Measurements from ENCODE around the gene GAREM1. TPM values are rescaled to one million over a fixed set of nuclear protein-coding genes. Genes with fewer than 3 reads are reported as not detected.
A peak's percentile ranks its signal among the peaks of the same experiment; 100 is the strongest.

The GAREM1 gene
- polyA plus RNA-seq, 1 of the 3 experiments (the other 2 are of a cell fraction): 2.8 TPM

DNA sequence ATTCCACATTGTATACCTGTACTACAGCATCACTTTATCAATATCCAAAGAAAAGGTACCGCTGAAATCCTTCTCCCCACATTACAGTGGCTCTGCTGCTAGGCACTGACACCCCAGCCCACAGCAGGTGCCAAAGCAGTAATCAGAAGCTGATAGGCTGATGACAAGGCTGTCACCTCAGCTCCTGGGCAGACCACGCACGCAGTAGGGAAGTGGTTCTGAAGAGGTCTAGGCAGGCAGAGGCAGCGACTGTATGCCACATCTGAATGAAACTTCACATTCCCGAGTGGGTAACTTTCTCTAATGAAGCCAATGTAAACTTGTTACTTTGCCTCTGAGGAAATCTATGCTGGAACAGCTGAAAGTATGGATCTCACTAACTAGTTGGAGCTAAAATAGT, 167.9 kb downstream of the GAREM1 start:
- Histone ChIP-seq H3K36me3 (replicated peaks in 1 of 2; ENCODE audit: control insufficient read depth in 1 of 2, insufficient read depth in 2 of 2, low read length in 1 of 2) (no peaks in the 10 kb centered on the region), H4K20me1 (ENCODE audit: insufficient read depth) (no peaks in the 10 kb centered on the region), H3K4me2 (no peak overlapping the region), H3K9ac (no peak overlapping the region), H2AFZ (ENCODE audit: low read depth) (no peak overlapping the region), H3K79me2 (ENCODE audit: insufficient read depth) (no peaks in the 10 kb centered on the region), H3K27ac (ENCODE audit: low read depth in 2 of 2, low read length in 1 of 2) (peak overlapping the region; percentile 34 to 86; a peak in 3 of 4 replicates), H3K4me3 (ENCODE audit: low read depth in 2 of 2, low read length in 1 of 2) (no peak overlapping the region), H3K4me1 (ENCODE audit: control insufficient read depth in 1 of 2, insufficient read depth in 2 of 2, low read depth in 1 of 2, low read length in 1 of 2) (peaks cover 16 to 25% of the 10 kb centered on the region in 2 experiments), H3K9me3 (no peaks in the 10 kb centered on the region), H3K9me2 (no peaks in the 10 kb centered on the region), H3F3A (replicated peaks; ENCODE audit: insufficient read depth) (peaks cover 39% of the 10 kb centered on the region), H3K27me3 (ENCODE audit: insufficient read depth) (no peaks in the 10 kb centered on the region)
- POLR2A ChIA-PET: no interaction called here
- TF ChIP-seq TAF1 (IDR thresholded peaks at IDR 0.05; ENCODE audit: borderline replicate concordance, low read depth, low read length) (no peak), FOSL2 (IDR thresholded peaks at IDR 0.05; ENCODE audit: borderline replicate concordance, low read depth) (no peak), SMC3 (IDR thresholded peaks at IDR 0.05; ENCODE audit: low read depth, low read length) (no peak), FOXM1 (IDR thresholded peaks at IDR 0.05; ENCODE audit: low read depth) (no peak), CHD2 (IDR thresholded peaks at IDR 0.05; ENCODE audit: low read length, partially characterized antibody) (no peak), FOXJ3 (CRISPR knock-in tag; IDR thresholded peaks at IDR 0.05) (no peak), EP300 (IDR thresholded peaks at IDR 0.05; ENCODE audit: borderline replicate concordance in 1 of 2, low read depth in 1 of 2, low read length in 1 of 2) (no peak), RXRA (IDR thresholded peaks at IDR 0.05; ENCODE audit: borderline replicate concordance, low read depth) (no peak), ELF1 (IDR thresholded peaks at IDR 0.05) (no peak), JUND (IDR thresholded peaks at IDR 0.05) (no peak), YY1 (IDR thresholded peaks at IDR 0.05; ENCODE audit: low read depth) (no peak), POLR2AphosphoS5 (IDR thresholded peaks at IDR 0.05; ENCODE audit: low read depth, low read length) (no peak)
- TF ChIP-seq, protein P1, sequence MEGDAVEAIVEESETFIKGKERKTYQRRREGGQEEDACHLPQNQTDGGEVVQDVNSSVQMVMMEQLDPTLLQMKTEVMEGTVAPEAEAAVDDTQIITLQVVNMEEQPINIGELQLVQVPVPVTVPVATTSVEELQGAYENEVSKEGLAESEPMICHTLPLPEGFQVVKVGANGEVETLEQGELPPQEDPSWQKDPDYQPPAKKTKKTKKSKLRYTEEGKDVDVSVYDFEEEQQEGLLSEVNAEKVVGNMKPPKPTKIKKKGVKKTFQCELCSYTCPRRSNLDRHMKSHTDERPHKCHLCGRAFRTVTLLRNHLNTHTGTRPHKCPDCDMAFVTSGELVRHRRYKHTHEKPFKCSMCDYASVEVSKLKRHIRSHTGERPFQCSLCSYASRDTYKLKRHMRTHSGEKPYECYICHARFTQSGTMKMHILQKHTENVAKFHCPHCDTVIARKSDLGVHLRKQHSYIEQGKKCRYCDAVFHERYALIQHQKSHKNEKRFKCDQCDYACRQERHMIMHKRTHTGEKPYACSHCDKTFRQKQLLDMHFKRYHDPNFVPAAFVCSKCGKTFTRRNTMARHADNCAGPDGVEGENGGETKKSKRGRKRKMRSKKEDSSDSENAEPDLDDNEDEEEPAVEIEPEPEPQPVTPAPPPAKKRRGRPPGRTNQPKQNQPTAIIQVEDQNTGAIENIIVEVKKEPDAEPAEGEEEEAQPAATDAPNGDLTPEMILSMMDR (IDR thresholded peaks at IDR 0.05): no peak
- TF ChIP-seq, protein P2, sequence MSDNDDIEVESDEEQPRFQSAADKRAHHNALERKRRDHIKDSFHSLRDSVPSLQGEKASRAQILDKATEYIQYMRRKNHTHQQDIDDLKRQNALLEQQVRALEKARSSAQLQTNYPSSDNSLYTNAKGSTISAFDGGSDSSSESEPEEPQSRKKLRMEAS (IDR thresholded peaks at IDR 0.05; ENCODE audit: low read depth): no peak
- TF ChIP-seq, protein P3, sequence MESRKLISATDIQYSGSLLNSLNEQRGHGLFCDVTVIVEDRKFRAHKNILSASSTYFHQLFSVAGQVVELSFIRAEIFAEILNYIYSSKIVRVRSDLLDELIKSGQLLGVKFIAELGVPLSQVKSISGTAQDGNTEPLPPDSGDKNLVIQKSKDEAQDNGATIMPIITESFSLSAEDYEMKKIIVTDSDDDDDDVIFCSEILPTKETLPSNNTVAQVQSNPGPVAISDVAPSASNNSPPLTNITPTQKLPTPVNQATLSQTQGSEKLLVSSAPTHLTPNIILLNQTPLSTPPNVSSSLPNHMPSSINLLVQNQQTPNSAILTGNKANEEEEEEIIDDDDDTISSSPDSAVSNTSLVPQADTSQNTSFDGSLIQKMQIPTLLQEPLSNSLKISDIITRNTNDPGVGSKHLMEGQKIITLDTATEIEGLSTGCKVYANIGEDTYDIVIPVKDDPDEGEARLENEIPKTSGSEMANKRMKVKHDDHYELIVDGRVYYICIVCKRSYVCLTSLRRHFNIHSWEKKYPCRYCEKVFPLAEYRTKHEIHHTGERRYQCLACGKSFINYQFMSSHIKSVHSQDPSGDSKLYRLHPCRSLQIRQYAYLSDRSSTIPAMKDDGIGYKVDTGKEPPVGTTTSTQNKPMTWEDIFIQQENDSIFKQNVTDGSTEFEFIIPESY (IDR thresholded peaks at IDR 0.05; ENCODE audit: borderline replicate concordance, low read depth): no peak
- TF ChIP-seq, protein P4, sequence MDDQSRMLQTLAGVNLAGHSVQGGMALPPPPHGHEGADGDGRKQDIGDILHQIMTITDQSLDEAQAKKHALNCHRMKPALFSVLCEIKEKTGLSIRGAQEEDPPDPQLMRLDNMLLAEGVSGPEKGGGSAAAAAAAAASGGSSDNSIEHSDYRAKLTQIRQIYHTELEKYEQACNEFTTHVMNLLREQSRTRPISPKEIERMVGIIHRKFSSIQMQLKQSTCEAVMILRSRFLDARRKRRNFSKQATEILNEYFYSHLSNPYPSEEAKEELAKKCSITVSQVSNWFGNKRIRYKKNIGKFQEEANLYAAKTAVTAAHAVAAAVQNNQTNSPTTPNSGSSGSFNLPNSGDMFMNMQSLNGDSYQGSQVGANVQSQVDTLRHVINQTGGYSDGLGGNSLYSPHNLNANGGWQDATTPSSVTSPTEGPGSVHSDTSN (IDR thresholded peaks at IDR 0.05): no peak
- TF ChIP-seq, protein P5, sequence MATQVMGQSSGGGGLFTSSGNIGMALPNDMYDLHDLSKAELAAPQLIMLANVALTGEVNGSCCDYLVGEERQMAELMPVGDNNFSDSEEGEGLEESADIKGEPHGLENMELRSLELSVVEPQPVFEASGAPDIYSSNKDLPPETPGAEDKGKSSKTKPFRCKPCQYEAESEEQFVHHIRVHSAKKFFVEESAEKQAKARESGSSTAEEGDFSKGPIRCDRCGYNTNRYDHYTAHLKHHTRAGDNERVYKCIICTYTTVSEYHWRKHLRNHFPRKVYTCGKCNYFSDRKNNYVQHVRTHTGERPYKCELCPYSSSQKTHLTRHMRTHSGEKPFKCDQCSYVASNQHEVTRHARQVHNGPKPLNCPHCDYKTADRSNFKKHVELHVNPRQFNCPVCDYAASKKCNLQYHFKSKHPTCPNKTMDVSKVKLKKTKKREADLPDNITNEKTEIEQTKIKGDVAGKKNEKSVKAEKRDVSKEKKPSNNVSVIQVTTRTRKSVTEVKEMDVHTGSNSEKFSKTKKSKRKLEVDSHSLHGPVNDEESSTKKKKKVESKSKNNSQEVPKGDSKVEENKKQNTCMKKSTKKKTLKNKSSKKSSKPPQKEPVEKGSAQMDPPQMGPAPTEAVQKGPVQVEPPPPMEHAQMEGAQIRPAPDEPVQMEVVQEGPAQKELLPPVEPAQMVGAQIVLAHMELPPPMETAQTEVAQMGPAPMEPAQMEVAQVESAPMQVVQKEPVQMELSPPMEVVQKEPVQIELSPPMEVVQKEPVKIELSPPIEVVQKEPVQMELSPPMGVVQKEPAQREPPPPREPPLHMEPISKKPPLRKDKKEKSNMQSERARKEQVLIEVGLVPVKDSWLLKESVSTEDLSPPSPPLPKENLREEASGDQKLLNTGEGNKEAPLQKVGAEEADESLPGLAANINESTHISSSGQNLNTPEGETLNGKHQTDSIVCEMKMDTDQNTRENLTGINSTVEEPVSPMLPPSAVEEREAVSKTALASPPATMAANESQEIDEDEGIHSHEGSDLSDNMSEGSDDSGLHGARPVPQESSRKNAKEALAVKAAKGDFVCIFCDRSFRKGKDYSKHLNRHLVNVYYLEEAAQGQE (IDR thresholded peaks at IDR 0.05; ENCODE audit: low read depth, low read length): no peak
- TF ChIP-seq, protein P6, sequence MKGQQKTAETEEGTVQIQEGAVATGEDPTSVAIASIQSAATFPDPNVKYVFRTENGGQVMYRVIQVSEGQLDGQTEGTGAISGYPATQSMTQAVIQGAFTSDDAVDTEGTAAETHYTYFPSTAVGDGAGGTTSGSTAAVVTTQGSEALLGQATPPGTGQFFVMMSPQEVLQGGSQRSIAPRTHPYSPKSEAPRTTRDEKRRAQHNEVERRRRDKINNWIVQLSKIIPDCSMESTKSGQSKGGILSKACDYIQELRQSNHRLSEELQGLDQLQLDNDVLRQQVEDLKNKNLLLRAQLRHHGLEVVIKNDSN (IDR thresholded peaks at IDR 0.05; ENCODE audit: borderline replicate concordance, low read depth): no peak
- WGBS (ENCODE audit: low lambda C conversion rate): 92% methylated on average over 5 of the region's 5 CpGs
- CTCF ChIA-PET: interaction anchor here (1.0 to 9.4 kb wide), 4 partner anchors 12 to 247 kb away, joined by 3 to 61 read pairs (median 4); partner anchors contain the start of gene GAREM1
- DNase-seq: no peak
